Parathyroid adenoma (tissue), 2 donors: Measurements from ENCODE around the gene CDC34.
A peak's percentile ranks its signal among the peaks of the same experiment; 100 is the strongest.

Experiments used
- H2AFZ ChIP-seq: fragments of 300-600 bp; sonication (generic); one replicate; pipeline ENCODE4 v1.7.0; 2017; ENCODE audit warnings: antibody characterized with exemption, mild to moderate bottlenecking
- H3K27ac ChIP-seq: fragments of 300-600 bp; sonication (generic); one replicate; pipeline ENCODE4 v1.7.0; 2017
- H3K27me3 ChIP-seq: fragments of 300-600 bp; sonication (generic); one replicate; pipeline ENCODE4 v1.7.0; 2017; ENCODE audit warnings: low read length; ENCODE audit not compliant: control insufficient read depth, insufficient read depth
- H3K36me3 ChIP-seq: fragments of 300-600 bp; sonication (generic); one replicate; pipeline ENCODE4 v1.7.0; 2017; ENCODE audit warnings: low read length; ENCODE audit not compliant: control insufficient read depth, insufficient read depth
- H3K4me1 ChIP-seq: fragments of 300-600 bp; sonication (generic); one replicate; pipeline ENCODE4 v1.7.0; 2017; ENCODE audit warnings: control low read depth
- H3K4me2 ChIP-seq: fragments of 300-600 bp; sonication (generic); one replicate; pipeline ENCODE4 v1.7.0; 2017; ENCODE audit warnings: low read length
- H3K4me3 ChIP-seq: fragments of 300-600 bp; sonication (generic); one replicate; pipeline ENCODE4 v1.7.0; 2017; ENCODE audit warnings: low read depth, low read length
- H3K79me2 ChIP-seq: fragments of 300-600 bp; sonication (generic); one replicate; pipeline ENCODE4 v1.7.0; 2017; ENCODE audit warnings: control low read depth
- H3K9ac ChIP-seq: fragments of 300-600 bp; sonication (generic); one replicate; pipeline ENCODE4 v1.7.0; 2017; ENCODE audit warnings: mild to moderate bottlenecking
- H3K9me3 ChIP-seq: fragments of 300-600 bp; sonication (generic); one replicate; pipeline ENCODE4 v1.7.0; 2017; ENCODE audit warnings: low read length; ENCODE audit not compliant: control insufficient read depth
- CTCF ChIP-seq: fragments of 300-600 bp; sonication (generic); IDR thresholded peaks from one replicate; pipeline ENCODE4 v1.7.0; 2017; ENCODE audit warnings: antibody characterized with exemption, mild to moderate bottlenecking
- donor health status: primary hyperparathyroidism.

Gene CDC34

GRCh38 chr19:590396-590745, 58.8 kb downstream of the CDC34 start:
- Histone ChIP-seq H3K27me3 (peaks cover 3% of the 10 kb centered on the region), H3K9ac (no peak overlapping the region), H3K4me3 (no peak overlapping the region), H3K4me2 (no peak overlapping the region), H3K36me3 (no peaks in the 10 kb centered on the region), H3K27ac (no peak overlapping the region), H2AFZ (no peak overlapping the region), H3K4me1 (peaks cover 11% of the 10 kb centered on the region), H3K79me2 (no peaks in the 10 kb centered on the region), H3K9me3 (no peaks in the 10 kb centered on the region)
- no peak for TF ChIP-seq CTCF

GRCh38 chr19:590750-591098, 59.2 kb downstream of the CDC34 start:
- no peaks in the 10 kb centered on the region for H3K79me2 ChIP-seq
- peaks cover 11% of the 10 kb centered on the region for H3K4me1 ChIP-seq
- peaks cover 3% of the 10 kb centered on the region for H3K27me3 ChIP-seq
- H3K4me2 ChIP-seq, result peak overlapping the region; percentile 30
- no peak for TF ChIP-seq CTCF
- peak overlapping the region; percentile 37 for H3K9ac ChIP-seq
- peak overlapping the region; percentile 38 for H2AFZ ChIP-seq
- H3K9me3 ChIP-seq, result no peaks in the 10 kb centered on the region
- no peaks in the 10 kb centered on the region for H3K36me3 ChIP-seq
- no peak overlapping the region for H3K4me3 ChIP-seq
- H3K27ac ChIP-seq, result no peak overlapping the region

- Histone ChIP-seq H3K27me3 (peaks cover 3% of the 10 kb centered on the region), H2AFZ (no peak overlapping the region), H3K4me3 (no peak overlapping the region)
Measured at GRCh38 chr19:591099-591958, 59.8 kb downstream of the CDC34 start.

More at GRCh38 chr19:591099-591958, 59.8 kb downstream of the CDC34 start:
- peaks cover 3% of the 10 kb centered on the region for H3K79me2 ChIP-seq
- H3K9me3 ChIP-seq, result no peaks in the 10 kb centered on the region
- no peak overlapping the region for H3K9ac ChIP-seq
- H3K27ac ChIP-seq, result no peak overlapping the region
- H3K4me2 ChIP-seq, result peak overlapping the region; percentile 30
- peaks cover 11% of the 10 kb centered on the region for H3K4me1 ChIP-seq
- no peak for TF ChIP-seq CTCF
- H3K36me3 ChIP-seq, result no peaks in the 10 kb centered on the region
